NCI-H82 treated with DMSO at 0.1 percent for 48 hours (cell line): ENCODE data around the gene LSS.
"Not testable (repeated sequence)": the region's sequence is repeated elsewhere in the genome, so short reads cannot be mapped to it uniquely, and the experiment has no call there.

Experiments used
- DNase-seq: peaks from one replicate; lab custom pipeline; 2025; ENCODE audit not compliant: unreplicated experiment; lab: John Stamatoyannopoulos, UW

The LSS gene

GRCh38 chr21:46188226-46189212, 40.1 kb downstream of the LSS start:
- DNase-seq, result no peak

- no peak for DNase-seq
Measured at GRCh38 chr21:46187814-46188213, 40.8 kb downstream of the LSS start.

- DNase-seq, result no peak
Measured at GRCh38 chr21:46187261-46187660, 41.3 kb downstream of the LSS start.

- no peak for DNase-seq
Measured at GRCh38 chr21:46185716-46186115, 42.9 kb downstream of the LSS start.

- DNase-seq, result peak; percentile 44
Measured at GRCh38 chr21:46184625-46185555, 43.7 kb downstream of the LSS start.

- DNase-seq, result peak; percentile 56
Measured at GRCh38 chr21:46183910-46184624, 44.5 kb downstream of the LSS start, which contains the start of gene SPATC1L. Gene SPATC1L (minus strand): TSS chr21:46184459. CDS start chr21:46182816, 1,643 bp downstream.

- not testable (repeated sequence) for DNase-seq
Measured at GRCh38 chr21:46183337-46183909, 45.2 kb downstream of the LSS start.

- DNase-seq, result no peak
Measured at GRCh38 chr21:46182548-46183336, 45.8 kb downstream of the LSS start.

- DNase-seq, result no peak
Measured at GRCh38 chr21:46181953-46182547, 46.5 kb downstream of the LSS start.

- no peak for DNase-seq
Measured at GRCh38 chr21:46181436-46181835, 47.1 kb downstream of the LSS start.

- no peak for DNase-seq
Measured at GRCh38 chr21:46180778-46181391, 47.7 kb downstream of the LSS start.

- DNase-seq, result no peak
Measured at GRCh38 chr21:46180079-46180722, 48.4 kb downstream of the LSS start.

GRCh38 chr21:46179708-46180078, 48.9 kb downstream of the LSS start:
- no peak for DNase-seq

GRCh38 chr21:46178961-46179360, 49.6 kb downstream of the LSS start:
- no peak for DNase-seq

- not testable (repeated sequence) for DNase-seq
Measured at GRCh38 chr21:46176443-46177129, 52.0 kb downstream of the LSS start.

GRCh38 chr21:46173573-46173972, 55.0 kb downstream of the LSS start:
- DNase-seq, result no peak

GRCh38 chr21:46172863-46173528, 55.6 kb downstream of the LSS start:
- DNase-seq, result no peak
